ENCODE results near the gene GALNT10. TPM values are rescaled to one million over a fixed set of nuclear protein-coding genes. Genes with fewer than 3 reads are reported as not detected.

GALNT10 gene
- total and polyA plus RNA-seq, 2 experiments from 2014 or later, result 3.2 to 12.9 TPM

DNA sequence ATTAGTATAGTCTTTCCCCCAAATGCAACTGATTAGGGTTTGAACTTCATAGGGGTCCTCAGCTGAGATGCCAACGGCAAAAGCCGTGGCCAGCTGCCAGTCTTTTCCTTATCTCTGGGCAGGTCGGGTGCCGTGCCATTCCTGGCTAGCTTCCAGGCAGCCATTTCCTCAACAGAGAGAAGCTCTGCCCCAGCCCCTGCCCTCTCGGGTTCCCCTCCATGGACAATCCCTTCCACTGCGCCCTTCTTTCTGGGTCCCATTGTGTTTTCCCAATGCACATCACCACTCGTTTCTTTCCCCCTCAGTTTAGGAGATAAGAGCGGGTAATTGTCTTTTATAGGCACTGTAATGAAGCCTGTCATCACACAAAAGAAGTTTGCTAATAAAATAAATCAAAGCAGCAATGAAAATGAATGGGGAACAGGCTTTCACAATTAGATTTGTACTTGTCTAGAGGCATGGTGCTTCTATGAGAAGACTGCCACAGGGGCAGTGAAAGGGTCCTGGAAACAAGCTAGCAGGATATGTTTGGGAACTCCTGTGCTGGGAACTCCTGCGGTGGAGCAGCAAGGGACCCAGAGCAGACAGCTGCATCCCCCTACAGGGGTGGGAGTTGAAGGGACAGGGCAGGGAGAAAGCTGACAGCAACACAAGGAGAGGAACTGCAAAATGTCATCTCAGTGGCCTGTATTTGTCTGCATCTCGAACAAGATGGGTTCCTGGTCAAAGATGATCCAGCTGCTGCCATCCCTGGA is 207.3 kb downstream of the GALNT10 start (continued):
- TF ChIP-seq, protein P1, sequence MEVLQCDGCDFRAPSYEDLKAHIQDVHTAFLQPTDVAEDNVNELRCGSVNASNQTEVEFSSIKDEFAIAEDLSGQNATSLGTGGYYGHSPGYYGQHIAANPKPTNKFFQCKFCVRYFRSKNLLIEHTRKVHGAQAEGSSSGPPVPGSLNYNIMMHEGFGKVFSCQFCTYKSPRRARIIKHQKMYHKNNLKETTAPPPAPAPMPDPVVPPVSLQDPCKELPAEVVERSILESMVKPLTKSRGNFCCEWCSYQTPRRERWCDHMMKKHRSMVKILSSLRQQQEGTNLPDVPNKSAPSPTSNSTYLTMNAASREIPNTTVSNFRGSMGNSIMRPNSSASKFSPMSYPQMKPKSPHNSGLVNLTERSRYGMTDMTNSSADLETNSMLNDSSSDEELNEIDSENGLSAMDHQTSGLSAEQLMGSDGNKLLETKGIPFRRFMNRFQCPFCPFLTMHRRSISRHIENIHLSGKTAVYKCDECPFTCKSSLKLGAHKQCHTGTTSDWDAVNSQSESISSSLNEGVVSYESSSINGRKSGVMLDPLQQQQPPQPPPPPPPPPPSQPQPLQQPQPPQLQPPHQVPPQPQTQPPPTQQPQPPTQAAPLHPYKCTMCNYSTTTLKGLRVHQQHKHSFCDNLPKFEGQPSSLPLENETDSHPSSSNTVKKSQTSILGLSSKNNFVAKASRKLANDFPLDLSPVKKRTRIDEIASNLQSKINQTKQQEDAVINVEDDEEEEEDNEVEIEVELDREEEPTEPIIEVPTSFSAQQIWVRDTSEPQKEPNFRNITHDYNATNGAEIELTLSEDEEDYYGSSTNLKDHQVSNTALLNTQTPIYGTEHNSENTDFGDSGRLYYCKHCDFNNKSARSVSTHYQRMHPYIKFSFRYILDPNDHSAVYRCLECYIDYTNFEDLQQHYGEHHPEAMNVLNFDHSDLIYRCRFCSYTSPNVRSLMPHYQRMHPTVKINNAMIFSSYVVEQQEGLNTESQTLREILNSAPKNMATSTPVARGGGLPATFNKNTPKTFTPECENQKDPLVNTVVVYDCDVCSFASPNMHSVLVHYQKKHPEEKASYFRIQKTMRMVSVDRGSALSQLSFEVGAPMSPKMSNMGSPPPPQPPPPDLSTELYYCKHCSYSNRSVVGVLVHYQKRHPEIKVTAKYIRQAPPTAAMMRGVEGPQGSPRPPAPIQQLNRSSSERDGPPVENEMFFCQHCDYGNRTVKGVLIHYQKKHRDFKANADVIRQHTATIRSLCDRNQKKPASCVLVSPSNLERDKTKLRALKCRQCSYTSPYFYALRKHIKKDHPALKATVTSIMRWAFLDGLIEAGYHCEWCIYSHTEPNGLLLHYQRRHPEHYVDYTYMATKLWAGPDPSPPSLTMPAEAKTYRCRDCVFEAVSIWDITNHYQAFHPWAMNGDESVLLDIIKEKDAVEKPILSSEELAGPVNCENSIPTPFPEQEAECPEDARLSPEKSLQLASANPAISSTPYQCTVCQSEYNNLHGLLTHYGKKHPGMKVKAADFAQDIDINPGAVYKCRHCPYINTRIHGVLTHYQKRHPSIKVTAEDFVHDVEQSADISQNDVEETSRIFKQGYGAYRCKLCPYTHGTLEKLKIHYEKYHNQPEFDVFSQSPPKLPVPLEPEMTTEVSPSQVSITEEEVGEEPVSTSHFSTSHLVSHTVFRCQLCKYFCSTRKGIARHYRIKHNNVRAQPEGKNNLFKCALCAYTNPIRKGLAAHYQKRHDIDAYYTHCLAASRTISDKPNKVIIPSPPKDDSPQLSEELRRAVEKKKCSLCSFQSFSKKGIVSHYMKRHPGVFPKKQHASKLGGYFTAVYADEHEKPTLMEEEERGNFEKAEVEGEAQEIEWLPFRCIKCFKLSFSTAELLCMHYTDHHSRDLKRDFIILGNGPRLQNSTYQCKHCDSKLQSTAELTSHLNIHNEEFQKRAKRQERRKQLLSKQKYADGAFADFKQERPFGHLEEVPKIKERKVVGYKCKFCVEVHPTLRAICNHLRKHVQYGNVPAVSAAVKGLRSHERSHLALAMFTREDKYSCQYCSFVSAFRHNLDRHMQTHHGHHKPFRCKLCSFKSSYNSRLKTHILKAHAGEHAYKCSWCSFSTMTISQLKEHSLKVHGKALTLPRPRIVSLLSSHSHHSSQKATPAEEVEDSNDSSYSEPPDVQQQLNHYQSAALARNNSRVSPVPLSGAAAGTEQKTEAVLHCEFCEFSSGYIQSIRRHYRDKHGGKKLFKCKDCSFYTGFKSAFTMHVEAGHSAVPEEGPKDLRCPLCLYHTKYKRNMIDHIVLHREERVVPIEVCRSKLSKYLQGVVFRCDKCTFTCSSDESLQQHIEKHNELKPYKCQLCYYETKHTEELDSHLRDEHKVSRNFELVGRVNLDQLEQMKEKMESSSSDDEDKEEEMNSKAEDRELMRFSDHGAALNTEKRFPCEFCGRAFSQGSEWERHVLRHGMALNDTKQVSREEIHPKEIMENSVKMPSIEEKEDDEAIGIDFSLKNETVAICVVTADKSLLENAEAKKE (CRISPR knock-in tag; IDR thresholded peaks at IDR 0.05), result no peak
- no peak for TF ChIP-seq NANOG (IDR thresholded peaks at IDR 0.05; ENCODE audit: borderline replicate concordance)
- TF ChIP-seq, protein P2, sequence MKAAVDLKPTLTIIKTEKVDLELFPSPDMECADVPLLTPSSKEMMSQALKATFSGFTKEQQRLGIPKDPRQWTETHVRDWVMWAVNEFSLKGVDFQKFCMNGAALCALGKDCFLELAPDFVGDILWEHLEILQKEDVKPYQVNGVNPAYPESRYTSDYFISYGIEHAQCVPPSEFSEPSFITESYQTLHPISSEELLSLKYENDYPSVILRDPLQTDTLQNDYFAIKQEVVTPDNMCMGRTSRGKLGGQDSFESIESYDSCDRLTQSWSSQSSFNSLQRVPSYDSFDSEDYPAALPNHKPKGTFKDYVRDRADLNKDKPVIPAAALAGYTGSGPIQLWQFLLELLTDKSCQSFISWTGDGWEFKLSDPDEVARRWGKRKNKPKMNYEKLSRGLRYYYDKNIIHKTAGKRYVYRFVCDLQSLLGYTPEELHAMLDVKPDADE (IDR thresholded peaks at IDR 0.05), result no peak

DNA sequence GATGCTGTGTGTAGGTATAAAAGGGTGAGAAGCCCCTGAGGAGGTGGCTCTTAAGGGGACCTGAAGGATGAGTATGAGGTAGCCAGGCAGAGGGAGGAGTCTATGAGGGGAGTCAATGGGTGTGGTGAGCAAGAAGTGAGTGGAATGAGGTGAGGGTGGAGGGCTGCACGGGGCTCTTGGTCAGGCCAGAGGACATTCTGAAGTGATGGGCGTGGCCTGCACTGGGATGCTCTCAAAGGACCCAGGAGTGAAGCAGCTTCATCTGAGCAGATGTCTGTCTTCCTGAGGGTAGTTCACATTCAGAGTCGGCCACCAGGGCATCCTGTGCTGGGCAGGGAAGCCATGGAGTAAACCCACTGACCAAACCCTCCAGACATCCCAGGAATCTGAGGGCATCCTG is 210.1 kb downstream of the GALNT10 start:
- DNase-seq (ENCODE audit: low spot score) (no peak), ATAC-seq (no peak)
- Histone ChIP-seq H3K79me2 (replicated peaks; ENCODE audit: insufficient read depth) (no peaks in the 10 kb centered on the region), H3F3A (replicated peaks; ENCODE audit: low read depth) (0 out of 2 replicates have a peak, but pooled peaks cover 4% of the 10 kb centered on the region), H3K4me3 (no peak overlapping the region), H3K36me3 (ENCODE audit: insufficient read depth) (no peaks in the 10 kb centered on the region), H4K20me1 (replicated peaks; ENCODE audit: insufficient read depth) (no peaks in the 10 kb centered on the region; the same call in 1 of the 2 replicates), H2AFZ (no peak overlapping the region), H3K9me2 (ENCODE audit: insufficient read depth) (peaks cover 4% of the 10 kb centered on the region; the same call in 1 of the 2 replicates), H3K4me1 (ENCODE audit: insufficient read depth) (peaks cover 5% of the 10 kb centered on the region), H3K27ac (ENCODE audit: low read depth) (no peak overlapping the region), H3K4me2 (no peak overlapping the region), H3K27me3 (ENCODE audit: insufficient read depth) (no peaks in the 10 kb centered on the region)
- H3K27me3 Mint-ChIP-seq (ENCODE audit: insufficient read depth, low read depth, poor library complexity), result peaks cover 7% of the 10 kb centered on the region
- no peak overlapping the region for H3K4me3 Mint-ChIP-seq
- H3K4me1 Mint-ChIP-seq, result peaks cover 15% of the 10 kb centered on the region
- no peak overlapping the region for H3K27ac Mint-ChIP-seq
- no peaks in the 10 kb centered on the region for H3K36me3 Mint-ChIP-seq (ENCODE audit: low read depth)
- no peaks in the 10 kb centered on the region for H3K9me3 Mint-ChIP-seq
- TF ChIP-seq POLR2AphosphoS5 (IDR thresholded peaks at IDR 0.05; ENCODE audit: low read depth) (no peak), ZNF114 (CRISPR knock-in tag; IDR thresholded peaks at IDR 0.05) (no peak), NANOG (IDR thresholded peaks at IDR 0.05; ENCODE audit: borderline replicate concordance) (no peak), EZH2 (IDR thresholded peaks at IDR 0.05; ENCODE audit: low read depth, unreplicated experiment) (no peak), CREB1 (CRISPR knock-in tag; IDR thresholded peaks at IDR 0.05; ENCODE audit: low read depth) (no peak), STAT1 (IDR thresholded peaks at IDR 0.05; ENCODE audit: unreplicated experiment) (no peak)
- TF ChIP-seq, protein P1 (CRISPR knock-in tag; IDR thresholded peaks at IDR 0.05), result no peak

Data from GM23338 (cell line).